Measurements from ENCODE around the gene ACER1.

ACER1 gene

DNA sequence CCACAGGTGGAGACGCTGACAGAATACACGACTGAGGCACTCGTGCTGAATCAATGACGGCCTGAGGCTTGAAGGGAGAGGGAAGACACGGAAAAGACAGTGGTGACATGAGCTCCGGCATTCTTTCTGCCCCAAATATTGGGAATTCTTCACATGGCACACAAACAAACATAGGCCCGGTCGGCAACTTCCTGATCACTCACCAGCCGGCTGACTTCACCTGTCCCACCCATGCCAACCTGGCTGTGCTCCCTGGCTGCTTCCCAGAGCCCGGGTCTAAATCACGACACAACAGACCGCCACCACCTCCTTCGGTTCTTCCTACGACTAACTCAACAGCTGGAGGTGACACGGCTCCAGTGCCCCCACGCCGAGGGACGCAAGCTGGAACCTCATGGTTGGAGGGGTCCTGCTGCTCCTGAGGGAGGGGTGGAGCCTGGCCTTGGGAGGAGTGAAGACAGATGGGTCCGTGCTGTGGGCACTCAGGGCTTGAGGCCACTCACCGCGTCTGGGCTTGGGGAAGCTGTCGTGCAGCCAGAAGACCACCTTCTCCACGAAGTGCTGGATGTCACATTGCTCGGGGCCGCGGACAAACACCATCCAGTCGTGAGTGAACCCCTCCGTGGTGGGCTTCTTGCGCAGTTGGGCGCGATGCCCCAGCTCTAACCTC lies 63.2 kb downstream of the ACER1 start:
- DNase-seq (ENCODE audit: insufficient read length, low spot score) (no peak), FAIRE-seq (no peak)
- TF ChIP-seq POLR2A (IDR thresholded peaks at IDR 0.05; ENCODE audit: low read depth, low read length) (no peak), TAF1 (IDR thresholded peaks at IDR 0.05; ENCODE audit: low read depth, low read length) (no peak), PAX5 (IDR thresholded peaks at IDR 0.05; ENCODE audit: insufficient read depth, low read length, severe bottlenecking) (no peak), SPI1 (IDR thresholded peaks at IDR 0.05; ENCODE audit: low read depth, low read length) (no peak), POLR2AphosphoS5 (IDR thresholded peaks at IDR 0.05; ENCODE audit: low read depth, low read length) (no peak), POU2F2 (IDR thresholded peaks at IDR 0.05; ENCODE audit: low read depth, low read length) (no peak)

DNA sequence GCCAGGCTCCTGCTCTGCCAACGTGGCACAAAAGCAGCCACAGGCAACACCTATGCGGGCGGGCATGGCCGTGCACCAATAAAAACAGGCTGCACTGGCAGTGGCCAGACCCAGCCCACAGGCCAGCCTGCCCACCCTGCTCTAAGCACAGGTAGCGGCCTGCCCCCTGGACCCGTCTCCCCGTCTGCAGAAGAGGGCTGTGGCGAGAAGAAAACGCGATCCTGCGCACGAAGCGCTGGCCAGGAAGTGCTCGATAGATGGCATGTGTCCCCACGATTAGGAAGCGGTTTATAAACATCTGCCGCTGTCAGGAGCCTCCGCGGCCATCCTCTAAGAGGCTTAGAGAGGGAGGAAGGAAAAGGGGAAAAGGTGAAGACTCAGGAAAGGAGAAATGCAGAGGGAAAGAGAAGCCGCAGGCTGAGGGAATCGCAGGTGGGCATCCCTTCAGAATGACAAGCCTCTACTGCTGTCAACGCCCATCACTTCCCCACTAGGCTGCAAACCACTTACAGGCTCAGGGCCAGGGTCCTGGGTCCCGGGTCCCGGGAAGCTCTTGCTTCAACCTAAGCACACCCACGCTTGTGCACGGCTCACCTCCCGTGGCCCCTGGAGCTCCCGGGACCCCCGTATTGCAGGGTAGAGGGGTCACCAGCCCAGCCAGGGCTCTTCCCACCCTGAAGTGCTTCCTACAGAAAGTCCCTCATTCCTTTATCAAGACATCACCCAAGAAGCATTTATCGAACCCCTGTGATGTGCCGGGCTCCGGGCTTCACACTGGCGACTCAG lies 64.1 kb downstream of the ACER1 start:
- TF ChIP-seq PAX5 (IDR thresholded peaks at IDR 0.05; ENCODE audit: insufficient read depth, low read length, severe bottlenecking) (no peak), POLR2AphosphoS5 (IDR thresholded peaks at IDR 0.05; ENCODE audit: low read depth, low read length) (no peak), TAF1 (IDR thresholded peaks at IDR 0.05; ENCODE audit: low read depth, low read length) (no peak)
- FAIRE-seq (no peak), DNase-seq (ENCODE audit: insufficient read length, low spot score) (no peak)

DNA sequence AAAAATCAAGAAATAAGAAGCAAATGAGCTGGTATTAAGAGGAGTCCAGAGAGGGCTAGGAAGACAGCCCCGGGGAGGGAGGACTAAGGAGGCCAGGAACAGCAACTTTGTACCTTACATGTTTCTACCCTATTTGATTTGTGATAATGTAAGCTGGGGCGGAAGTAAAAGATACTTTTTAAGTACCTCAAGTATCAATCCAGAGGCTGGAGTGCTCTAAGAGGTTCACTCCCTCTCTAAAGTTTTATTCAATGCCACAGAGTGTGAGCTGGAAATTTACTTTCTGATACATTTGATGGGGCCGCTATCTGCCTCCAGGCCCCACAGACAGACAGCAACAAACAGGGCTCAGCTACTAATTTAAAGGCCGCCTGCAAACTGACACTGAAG lies 65.0 kb downstream of the ACER1 start:
- DNase-seq (ENCODE audit: insufficient read length, low spot score) (no peak), FAIRE-seq (no peak)

DNA sequence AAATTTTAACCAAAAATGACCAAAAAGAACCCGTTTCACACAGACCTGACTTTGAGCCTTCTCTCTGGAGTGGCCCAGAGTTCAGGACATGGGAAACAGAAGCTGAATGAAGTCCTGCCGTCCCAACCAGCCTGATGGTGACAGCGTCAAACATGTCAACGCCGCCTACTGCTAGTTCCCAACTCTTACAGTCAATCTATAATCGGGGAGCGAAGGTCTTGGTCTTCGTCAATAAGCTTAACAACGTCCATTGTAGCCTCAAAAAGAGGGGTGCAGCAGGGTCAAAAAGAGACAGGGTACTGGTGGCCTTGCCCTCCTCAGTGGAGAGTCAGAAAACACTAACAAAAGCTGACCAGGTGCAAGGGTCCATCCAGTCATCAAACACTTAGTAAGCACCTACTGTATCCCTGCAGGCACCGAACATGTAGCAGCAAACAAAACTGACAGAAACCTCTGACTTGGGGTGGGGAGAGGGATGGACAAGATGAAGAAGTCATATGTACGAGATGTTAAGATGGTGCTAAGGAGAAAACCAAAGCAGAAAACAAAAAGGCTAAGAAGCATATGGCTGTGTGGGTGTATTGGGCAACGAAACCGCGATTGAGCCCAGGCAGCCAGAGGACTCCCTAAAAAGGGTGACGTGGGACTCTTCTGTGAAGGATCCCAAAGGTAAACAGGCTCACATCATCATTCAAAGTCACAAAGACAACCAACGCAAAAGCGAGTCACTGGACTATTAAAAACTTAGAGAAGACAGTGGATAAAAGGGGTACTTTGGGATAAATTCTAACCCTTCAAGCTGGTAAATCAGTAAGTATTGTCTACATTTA lies 65.6 kb downstream of the ACER1 start:
- TF ChIP-seq POU2F2 (IDR thresholded peaks at IDR 0.05; ENCODE audit: low read depth, low read length) (no peak), PAX5 (IDR thresholded peaks at IDR 0.05; ENCODE audit: insufficient read depth, low read length, severe bottlenecking) (no peak), TAF1 (IDR thresholded peaks at IDR 0.05; ENCODE audit: low read depth, low read length) (no peak), SPI1 (IDR thresholded peaks at IDR 0.05; ENCODE audit: low read depth, low read length) (no peak), POLR2A (IDR thresholded peaks at IDR 0.05; ENCODE audit: low read depth, low read length) (no peak), POLR2AphosphoS5 (IDR thresholded peaks at IDR 0.05; ENCODE audit: low read depth, low read length) (no peak)
- no peak for FAIRE-seq
- no peak for DNase-seq (ENCODE audit: insufficient read length, low spot score)

More for the DNA sequence above, 65.0 kb downstream of the ACER1 start:
- no peak for TF ChIP-seq SPI1 (IDR thresholded peaks at IDR 0.05; ENCODE audit: low read depth, low read length)
- TF ChIP-seq PAX5 (IDR thresholded peaks at IDR 0.05; ENCODE audit: insufficient read depth, low read length, severe bottlenecking): no peak
- TF ChIP-seq POLR2AphosphoS5 (IDR thresholded peaks at IDR 0.05; ENCODE audit: low read depth, low read length): no peak
- no peak for TF ChIP-seq POU2F2 (IDR thresholded peaks at IDR 0.05; ENCODE audit: low read depth, low read length)
- no peak for TF ChIP-seq POLR2A (IDR thresholded peaks at IDR 0.05; ENCODE audit: low read depth, low read length)
- TF ChIP-seq TAF1 (IDR thresholded peaks at IDR 0.05; ENCODE audit: low read depth, low read length): no peak

DNA sequence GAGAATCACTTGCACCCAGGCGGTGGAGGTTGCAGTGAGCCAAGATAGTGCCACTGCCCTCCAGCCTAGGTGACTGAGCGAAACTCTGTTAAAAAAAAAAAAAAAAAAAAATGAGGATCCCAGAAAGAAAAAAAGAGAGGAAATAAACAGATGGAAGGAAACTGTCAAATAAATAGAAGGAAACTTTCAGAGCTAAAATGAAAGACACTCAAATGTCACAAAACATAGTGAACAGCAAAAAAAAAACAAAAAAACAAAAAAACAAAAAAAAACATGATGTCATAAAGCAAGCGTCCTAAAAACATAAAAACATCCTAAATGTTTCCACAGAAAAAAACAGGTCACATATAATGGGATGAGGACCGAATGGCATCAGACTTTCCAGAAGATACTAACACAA lies 68.6 kb downstream of the ACER1 start:
- FAIRE-seq (no peak), DNase-seq (ENCODE audit: insufficient read length, low spot score) (no peak)
- TF ChIP-seq SPI1 (IDR thresholded peaks at IDR 0.05; ENCODE audit: low read depth, low read length) (no peak), POLR2AphosphoS5 (IDR thresholded peaks at IDR 0.05; ENCODE audit: low read depth, low read length) (no peak), POLR2A (IDR thresholded peaks at IDR 0.05; ENCODE audit: low read depth, low read length) (no peak), PAX5 (IDR thresholded peaks at IDR 0.05; ENCODE audit: insufficient read depth, low read length, severe bottlenecking) (no peak), TAF1 (IDR thresholded peaks at IDR 0.05; ENCODE audit: low read depth, low read length) (no peak), POU2F2 (IDR thresholded peaks at IDR 0.05; ENCODE audit: low read depth, low read length) (no peak)

DNA sequence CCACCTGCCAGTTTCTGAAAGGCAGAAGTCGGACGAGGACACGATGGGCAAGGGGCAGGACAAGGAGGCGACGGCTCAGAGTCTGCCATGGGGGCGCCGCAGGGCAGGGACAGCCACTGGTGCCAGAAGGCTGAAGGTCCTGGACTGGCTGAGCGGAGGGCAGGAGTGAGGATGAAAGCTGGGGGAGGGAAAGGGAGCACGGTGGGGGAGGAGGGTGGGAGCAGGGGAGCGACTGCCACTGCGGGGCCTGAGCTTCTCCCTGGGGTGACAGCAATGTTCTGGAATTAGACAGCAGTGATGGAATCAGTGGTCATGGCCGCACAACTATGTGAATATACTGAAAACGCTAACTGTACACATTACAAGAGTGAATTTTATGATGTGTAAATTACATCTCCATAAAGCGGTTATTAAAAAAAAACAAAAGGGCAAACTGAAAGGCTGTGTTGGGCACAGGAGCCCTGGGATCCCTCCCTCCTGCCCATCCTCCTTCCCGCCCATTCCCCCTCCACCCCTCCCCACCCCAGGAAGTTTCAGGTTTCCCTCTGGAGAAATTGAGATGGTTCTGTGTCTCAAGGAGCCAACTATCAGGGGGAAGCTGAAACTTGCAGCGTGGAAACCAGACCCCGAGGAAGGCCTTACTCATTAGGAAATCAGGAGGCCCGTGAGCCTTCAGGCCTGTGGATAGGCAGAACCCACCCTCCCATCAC lies 69.5 kb downstream of the ACER1 start:
- FAIRE-seq (no peak), DNase-seq (ENCODE audit: insufficient read length, low spot score) (no peak)
- TF ChIP-seq TAF1 (IDR thresholded peaks at IDR 0.05; ENCODE audit: low read depth, low read length): no peak
- TF ChIP-seq POLR2A (IDR thresholded peaks at IDR 0.05; ENCODE audit: low read depth, low read length): no peak
- no peak for TF ChIP-seq SPI1 (IDR thresholded peaks at IDR 0.05; ENCODE audit: low read depth, low read length)
- no peak for TF ChIP-seq PAX5 (IDR thresholded peaks at IDR 0.05; ENCODE audit: insufficient read depth, low read length, severe bottlenecking)
- TF ChIP-seq POLR2AphosphoS5 (IDR thresholded peaks at IDR 0.05; ENCODE audit: low read depth, low read length): no peak
- TF ChIP-seq POU2F2 (IDR thresholded peaks at IDR 0.05; ENCODE audit: low read depth, low read length): no peak

DNA sequence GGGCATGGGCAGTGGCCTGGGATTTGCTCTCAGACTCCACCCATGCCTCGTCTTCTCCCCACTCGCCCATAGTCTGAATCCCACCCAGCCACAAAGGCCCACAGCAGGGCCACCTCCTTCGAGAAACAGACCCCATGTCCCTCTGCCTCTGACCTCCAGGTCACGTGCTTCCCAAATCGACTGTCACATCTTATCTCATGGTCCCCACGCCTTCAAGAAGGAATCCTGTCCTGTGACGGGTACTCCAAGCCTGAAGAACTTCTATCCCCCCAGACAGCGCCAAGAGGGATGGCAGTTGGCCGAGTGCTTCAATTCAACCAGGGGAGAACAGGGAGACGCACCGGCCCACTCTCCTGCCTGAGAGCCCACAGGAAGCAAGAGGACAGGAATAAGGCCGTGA lies 70.1 kb downstream of the ACER1 start:
- DNase-seq (ENCODE audit: insufficient read length, low spot score) (no peak), FAIRE-seq (no peak)
- TF ChIP-seq POLR2A (IDR thresholded peaks at IDR 0.05; ENCODE audit: low read depth, low read length) (no peak), SPI1 (IDR thresholded peaks at IDR 0.05; ENCODE audit: low read depth, low read length) (no peak), TAF1 (IDR thresholded peaks at IDR 0.05; ENCODE audit: low read depth, low read length) (no peak), POLR2AphosphoS5 (IDR thresholded peaks at IDR 0.05; ENCODE audit: low read depth, low read length) (no peak), PAX5 (IDR thresholded peaks at IDR 0.05; ENCODE audit: insufficient read depth, low read length, severe bottlenecking) (no peak), POU2F2 (IDR thresholded peaks at IDR 0.05; ENCODE audit: low read depth, low read length) (no peak)

DNA sequence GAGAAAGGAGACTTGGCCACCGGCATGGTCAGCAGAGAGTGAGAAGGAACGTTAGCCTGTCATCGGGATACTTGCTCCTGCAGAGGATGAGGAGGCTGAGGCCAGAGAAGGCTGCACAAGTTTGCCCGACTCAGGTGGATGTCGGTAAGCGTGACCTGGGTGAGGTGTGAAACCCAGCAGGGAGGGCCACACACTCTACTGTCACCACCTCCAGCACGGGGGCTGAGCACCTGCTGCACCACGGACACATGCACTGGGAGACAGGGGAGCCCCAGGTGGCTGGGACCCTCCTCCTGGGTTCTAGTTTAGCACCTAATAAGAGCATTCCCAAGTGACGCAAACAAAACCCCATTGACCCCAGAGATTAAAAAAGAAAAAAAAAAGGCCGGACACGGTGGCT lies 70.9 kb downstream of the ACER1 start:
- DNase-seq (ENCODE audit: insufficient read length, low spot score) (no peak), FAIRE-seq (no peak)
- TF ChIP-seq PAX5 (IDR thresholded peaks at IDR 0.05; ENCODE audit: insufficient read depth, low read length, severe bottlenecking) (no peak), POU2F2 (IDR thresholded peaks at IDR 0.05; ENCODE audit: low read depth, low read length) (no peak), TAF1 (IDR thresholded peaks at IDR 0.05; ENCODE audit: low read depth, low read length) (no peak), POLR2AphosphoS5 (IDR thresholded peaks at IDR 0.05; ENCODE audit: low read depth, low read length) (no peak), POLR2A (IDR thresholded peaks at IDR 0.05; ENCODE audit: low read depth, low read length) (no peak), SPI1 (IDR thresholded peaks at IDR 0.05; ENCODE audit: low read depth, low read length) (no peak)
